ENCODE results near the gene HOXA2. TPM values are rescaled to one million over a fixed set of nuclear protein-coding genes. Genes with fewer than 3 reads are reported as not detected.

HOXA2 gene
- total and polyA plus RNA-seq, 2 of the 13 experiments (the other 11 are each of a cell fraction or from before 2014, with no cell fraction given) = 0.22 to 0.29 TPM

GRCh38 chr7:27150568-27151340 is 48.3 kb upstream of the HOXA2 start (continued):
- TF ChIP-seq, protein P1, sequence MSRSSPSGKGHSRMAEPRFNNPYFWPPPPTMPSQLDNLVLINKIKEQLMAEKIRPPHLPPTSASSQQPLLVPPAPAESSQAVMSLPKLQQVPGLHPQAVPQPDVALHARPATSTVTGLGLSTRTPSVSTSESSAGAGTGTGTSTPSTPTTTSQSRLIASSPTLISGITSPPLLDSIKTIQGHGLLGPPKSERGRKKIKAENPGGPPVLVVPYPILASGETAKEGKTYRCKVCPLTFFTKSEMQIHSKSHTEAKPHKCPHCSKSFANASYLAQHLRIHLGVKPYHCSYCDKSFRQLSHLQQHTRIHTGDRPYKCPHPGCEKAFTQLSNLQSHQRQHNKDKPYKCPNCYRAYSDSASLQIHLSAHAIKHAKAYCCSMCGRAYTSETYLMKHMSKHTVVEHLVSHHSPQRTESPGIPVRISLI (CRISPR knock-in tag; IDR thresholded peaks at IDR 0.05; ENCODE audit: borderline replicate concordance) = no peak
- TF ChIP-seq MYC (CRISPR knock-in tag; IDR thresholded peaks at IDR 0.05; ENCODE audit: borderline replicate concordance) (peak; percentile 46; the same call in 1 of the 2 replicates), XRCC5 (optimal IDR thresholded peaks at IDR 0.05; ENCODE audit: low read length) (peak; percentile 42), EEA1 (CRISPR knock-in tag; IDR thresholded peaks at IDR 0.05; ENCODE audit: borderline replicate concordance) (0 out of 2 replicates have a peak, but pooled peaks have one; percentile 62), ZFY (CRISPR knock-in tag; IDR thresholded peaks at IDR 0.05) (peak; percentile 92), HDAC1 (CRISPR knock-in tag; IDR thresholded peaks at IDR 0.05) (peak; percentile 72), ZNF296 (CRISPR knock-in tag; conservative IDR thresholded peaks at IDR 0.05) (peak; percentile 83; the same call in 1 of the 2 replicates), FIP1L1 (IDR thresholded peaks at IDR 0.05; ENCODE audit: borderline replicate concordance, insufficient read depth, low read depth, low read length) (no peak), ZNF136 (CRISPR knock-in tag; IDR thresholded peaks at IDR 0.05; ENCODE audit: low read depth) (0 out of 2 replicates have a peak, but pooled peaks have one; percentile 60), SOX5 (CRISPR knock-in tag; IDR thresholded peaks at IDR 0.05; ENCODE audit: borderline replicate concordance) (0 out of 2 replicates have a peak, but pooled peaks have one; percentile 11), ZBTB43 (CRISPR knock-in tag; conservative IDR thresholded peaks at IDR 0.05) (0 out of 2 replicates have a peak, but pooled peaks have one; percentile 25), ZNF749 (CRISPR knock-in tag; IDR thresholded peaks at IDR 0.05; ENCODE audit: borderline replicate concordance) (peak; percentile 72; the same call in 1 of the 2 replicates), ARID5B (CRISPR knock-in tag; IDR thresholded peaks at IDR 0.05) (peak; percentile 44; the same call in 1 of the 2 replicates), KMT2B (CRISPR knock-in tag; IDR thresholded peaks at IDR 0.05) (peak; percentile 61; the same call in 1 of the 2 replicates)
- TF ChIP-seq, protein P2, sequence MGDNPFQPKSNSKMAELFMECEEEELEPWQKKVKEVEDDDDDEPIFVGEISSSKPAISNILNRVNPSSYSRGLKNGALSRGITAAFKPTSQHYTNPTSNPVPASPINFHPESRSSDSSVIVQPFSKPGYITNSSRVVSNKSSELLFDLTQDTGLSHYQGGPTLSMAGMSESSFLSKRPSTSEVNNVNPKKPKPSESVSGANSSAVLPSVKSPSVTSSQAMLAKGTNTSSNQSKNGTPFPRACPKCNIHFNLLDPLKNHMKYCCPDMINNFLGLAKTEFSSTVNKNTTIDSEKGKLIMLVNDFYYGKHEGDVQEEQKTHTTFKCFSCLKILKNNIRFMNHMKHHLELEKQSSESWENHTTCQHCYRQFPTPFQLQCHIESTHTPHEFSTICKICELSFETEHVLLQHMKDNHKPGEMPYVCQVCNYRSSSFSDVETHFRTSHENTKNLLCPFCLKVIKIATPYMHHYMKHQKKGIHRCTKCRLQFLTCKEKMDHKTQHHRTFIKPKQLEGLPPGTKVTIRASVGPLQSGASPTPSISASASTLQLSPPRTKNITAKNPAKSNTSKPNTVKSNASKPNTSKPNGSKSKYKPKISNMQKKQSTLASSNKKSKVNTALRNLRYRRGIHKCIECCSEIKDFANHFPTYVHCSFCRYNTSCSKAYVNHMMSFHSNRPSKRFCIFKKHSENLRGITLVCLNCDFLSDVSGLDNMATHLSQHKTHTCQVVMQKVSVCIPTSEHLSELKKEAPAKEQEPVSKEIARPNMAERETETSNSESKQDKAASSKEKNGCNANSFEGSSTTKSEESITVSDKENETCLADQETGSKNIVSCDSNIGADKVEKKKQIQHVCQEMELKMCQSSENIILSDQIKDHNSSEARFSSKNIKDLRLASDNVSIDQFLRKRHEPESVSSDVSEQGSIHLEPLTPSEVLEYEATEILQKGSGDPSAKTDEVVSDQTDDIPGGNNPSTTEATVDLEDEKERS (CRISPR knock-in tag; IDR thresholded peaks at IDR 0.05) = peak; percentile 62; the same call in 1 of the 2 replicates
- TF ChIP-seq, protein P3, sequence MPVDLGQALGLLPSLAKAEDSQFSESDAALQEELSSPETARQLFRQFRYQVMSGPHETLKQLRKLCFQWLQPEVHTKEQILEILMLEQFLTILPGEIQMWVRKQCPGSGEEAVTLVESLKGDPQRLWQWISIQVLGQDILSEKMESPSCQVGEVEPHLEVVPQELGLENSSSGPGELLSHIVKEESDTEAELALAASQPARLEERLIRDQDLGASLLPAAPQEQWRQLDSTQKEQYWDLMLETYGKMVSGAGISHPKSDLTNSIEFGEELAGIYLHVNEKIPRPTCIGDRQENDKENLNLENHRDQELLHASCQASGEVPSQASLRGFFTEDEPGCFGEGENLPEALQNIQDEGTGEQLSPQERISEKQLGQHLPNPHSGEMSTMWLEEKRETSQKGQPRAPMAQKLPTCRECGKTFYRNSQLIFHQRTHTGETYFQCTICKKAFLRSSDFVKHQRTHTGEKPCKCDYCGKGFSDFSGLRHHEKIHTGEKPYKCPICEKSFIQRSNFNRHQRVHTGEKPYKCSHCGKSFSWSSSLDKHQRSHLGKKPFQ (CRISPR knock-in tag; IDR thresholded peaks at IDR 0.05; ENCODE audit: insufficient replicate concordance) = peak; percentile 50

All from HepG2 (cell line).